ENCODE results near the gene WFDC5. TPM values are rescaled to one million over a fixed set of nuclear protein-coding genes. Genes with fewer than 3 reads are reported as not detected.
"Not testable (repeated sequence)": the region's sequence is repeated elsewhere in the genome, so short reads cannot be mapped to it uniquely, and the experiment has no call there.

The WFDC5 gene
- total and polyA plus RNA-seq, 2 donors (not counting 3 experiments of a cell fraction or from before 2014, with no cell fraction given) = not detected

DNA sequence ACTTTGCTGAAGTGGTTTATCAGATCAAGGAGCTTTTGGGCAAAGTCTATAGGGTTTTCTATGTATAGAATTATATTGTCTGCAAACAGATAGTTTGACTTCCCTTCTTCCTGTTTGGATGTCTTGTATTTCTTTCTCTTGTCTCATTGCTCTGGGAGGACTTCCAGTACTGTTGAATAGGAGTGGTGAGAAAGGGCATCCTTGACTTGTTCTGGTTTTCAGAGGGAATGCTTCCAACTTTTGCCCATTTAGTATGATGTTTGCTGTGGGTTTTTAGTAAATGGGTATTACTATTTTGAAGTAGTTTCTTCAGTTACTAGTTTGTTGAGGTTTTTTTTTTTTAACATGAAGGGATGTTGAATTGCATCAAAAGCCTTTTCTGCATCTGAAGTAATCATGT is 50.2 kb downstream of the WFDC5 start:
- Histone ChIP-seq H3K9me3 (replicated peaks; ENCODE audit: control insufficient read depth, insufficient read depth, low read length) (no peaks in the 10 kb centered on the region), H3K4me1 (ENCODE audit: control insufficient read depth, extremely low read depth, insufficient read depth, low read length) (peaks cover 13% of the 10 kb centered on the region), H4K20me1 (replicated peaks; ENCODE audit: control insufficient read depth, extremely low read depth, insufficient read depth, low read length) (no peaks in the 10 kb centered on the region), H3K9ac (replicated peaks; ENCODE audit: extremely low read depth, insufficient read depth, low read length) (no peak overlapping the region), H3K4me3 (replicated peaks in 1 of 3; ENCODE audit: insufficient read depth in 1 of 3, low read depth in 1 of 3, low read length in 3 of 3) (no peak overlapping the region), H3K27ac (ENCODE audit: insufficient read depth, low read depth, low read length) (no peak overlapping the region), H3K36me3 (ENCODE audit: control insufficient read depth in 2 of 2, extremely low read depth in 1 of 2, insufficient read depth in 2 of 2, low read length in 2 of 2) (no peaks in the 10 kb centered on the region), H3K27me3 (ENCODE audit: control insufficient read depth in 2 of 2, insufficient read depth in 2 of 2, low read length in 2 of 2) (no peaks in the 10 kb centered on the region), H3K79me2 (ENCODE audit: control insufficient read depth, insufficient read depth, low read length) (peaks cover 3% of the 10 kb centered on the region), H3K4me2 (ENCODE audit: insufficient read depth, low read length) (no peak overlapping the region), H3K9me1 (replicated peaks; ENCODE audit: control insufficient read depth, extremely low read depth, insufficient read depth, low read length) (peaks cover 3% of the 10 kb centered on the region), H2AFZ (ENCODE audit: low read depth, low read length) (no peak overlapping the region)
- no peak for FAIRE-seq
- TF ChIP-seq POLR2A (IDR thresholded peaks at IDR 0.05; ENCODE audit: low read depth, low read length) = no peak
- no peak for TF ChIP-seq POLR2AphosphoS5 (IDR thresholded peaks at IDR 0.05; ENCODE audit: insufficient read depth, low read depth, low read length)
- TF ChIP-seq MYC (IDR thresholded peaks at IDR 0.05; ENCODE audit: low read depth, low read length) = no peak
- TF ChIP-seq CTCF (IDR thresholded peaks at IDR 0.05; ENCODE audit: extremely low read depth in 1 of 2, insufficient read depth in 1 of 2, low read depth in 1 of 2, low read length in 2 of 2) = no peak
- TF ChIP-seq FOS (IDR thresholded peaks at IDR 0.05; ENCODE audit: borderline replicate concordance, insufficient read depth, low read length) = no peak
- TF ChIP-seq, protein P1, sequence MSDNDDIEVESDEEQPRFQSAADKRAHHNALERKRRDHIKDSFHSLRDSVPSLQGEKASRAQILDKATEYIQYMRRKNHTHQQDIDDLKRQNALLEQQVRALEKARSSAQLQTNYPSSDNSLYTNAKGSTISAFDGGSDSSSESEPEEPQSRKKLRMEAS (IDR thresholded peaks at IDR 0.05; ENCODE audit: insufficient read depth, insufficient read length) = no peak
- TF ChIP-seq JUN (IDR thresholded peaks at IDR 0.05; ENCODE audit: borderline replicate concordance, insufficient read depth, insufficient read length, low read depth) = no peak
- TF ChIP-seq GATA2 (IDR thresholded peaks at IDR 0.05; ENCODE audit: insufficient read depth, insufficient read length, low read depth, low read length) = no peak
- TF ChIP-seq EZH2 (IDR thresholded peaks at IDR 0.05; ENCODE audit: borderline replicate concordance, low read depth, low read length, severe bottlenecking) = no peak
- dilution Hi-C loops (cut with MboI; ENCODE audit: extremely low pct_ligation_motif_present, low sequenced_read_pairs) = no loop called here
- no TSS peak for BruUV-seq (replicated peaks)
- CTCF ChIA-PET = no interaction called here
- intact Hi-C loops (cut with micrococcal nuclease) = no loop called here
- POLR2A ChIA-PET = no interaction called here
- no peak for DNase-seq (ENCODE audit: low read depth, low spot score)

- CTCF ChIA-PET = interaction anchor here (1.5 kb wide), 1 partner anchor 19 kb away, joined by 6 read pairs; no protein-coding TSS in a partner anchor
- H3K4me3 ChIP-seq (replicated peaks in 1 of 3; ENCODE audit: insufficient read depth in 1 of 3, low read depth in 1 of 3, low read length in 3 of 3); BruUV-seq (replicated peaks); H3K27me3 ChIP-seq (ENCODE audit: control insufficient read depth in 2 of 2, insufficient read depth in 2 of 2, low read length in 2 of 2); H4K20me1 ChIP-seq (replicated peaks; ENCODE audit: control insufficient read depth, extremely low read depth, insufficient read depth, low read length); intact Hi-C loops (cut with micrococcal nuclease); H3K36me3 ChIP-seq (ENCODE audit: control insufficient read depth in 2 of 2, extremely low read depth in 1 of 2, insufficient read depth in 2 of 2, low read length in 2 of 2); H3K27ac ChIP-seq (ENCODE audit: insufficient read depth, low read depth, low read length); H2AFZ ChIP-seq (ENCODE audit: low read depth, low read length); FAIRE-seq; H3K9ac ChIP-seq (replicated peaks; ENCODE audit: extremely low read depth, insufficient read depth, low read length); H3K4me2 ChIP-seq (ENCODE audit: insufficient read depth, low read length); H3K9me3 ChIP-seq (replicated peaks; ENCODE audit: control insufficient read depth, insufficient read depth, low read length); DNase-seq (ENCODE audit: low read depth, low spot score); dilution Hi-C loops (cut with MboI; ENCODE audit: extremely low pct_ligation_motif_present, low sequenced_read_pairs); H3K9me1 ChIP-seq (replicated peaks; ENCODE audit: control insufficient read depth, extremely low read depth, insufficient read depth, low read length); POLR2A ChIA-PET; H3K79me2 ChIP-seq (ENCODE audit: control insufficient read depth, insufficient read depth, low read length): not testable (repeated sequence)
- peaks cover 13% of the 10 kb centered on the region for H3K4me1 ChIP-seq (ENCODE audit: control insufficient read depth, extremely low read depth, insufficient read depth, low read length)
Observed at GRCh38 chr20:45063107-45063506, 51.9 kb downstream of the WFDC5 start.
